ENCODE results near the gene SPC25. TPM values are rescaled to one million over a fixed set of nuclear protein-coding genes. Genes with fewer than 3 reads are reported as not detected.

SPC25 gene
- polyA plus RNA-seq, 1 donor from 2014 or later: 2.7 TPM

GRCh38 chr2:168848225-168848624 lies 42.0 kb downstream of the SPC25 start:
- H4K20me1 ChIP-seq (ENCODE audit: insufficient read depth): no peaks in the 10 kb centered on the region
- no peaks in the 10 kb centered on the region for H3K9me2 ChIP-seq (ENCODE audit: insufficient read depth, low read length)
- H3K27me3 ChIP-seq (ENCODE audit: insufficient read depth, low read depth, low read length): no peaks in the 10 kb centered on the region
- no peak for TF ChIP-seq TAF1 (IDR thresholded peaks at IDR 0.05; ENCODE audit: low read depth)
- TF ChIP-seq POLR2AphosphoS5 (IDR thresholded peaks at IDR 0.05): no peak
- TF ChIP-seq EP300 (conservative IDR thresholded peaks at IDR 0.05; ENCODE audit: poor library complexity, severe bottlenecking): no peak
- no peak for TF ChIP-seq EZH2 (IDR thresholded peaks at IDR 0.05; ENCODE audit: borderline replicate concordance, insufficient read depth, low read length, poor library complexity, severe bottlenecking)
- TF ChIP-seq MXI1 (conservative IDR thresholded peaks at IDR 0.05; ENCODE audit: poor library complexity, severe bottlenecking): no peak
- TF ChIP-seq REST (IDR thresholded peaks at IDR 0.05; ENCODE audit: borderline replicate concordance): no peak
- no peak for TF ChIP-seq RAD21 (conservative IDR thresholded peaks at IDR 0.05)
- H3K4me2 ChIP-seq (ENCODE audit: low read length): no peak overlapping the region
- H3K4me3 ChIP-seq (ENCODE audit: low read length): no peak overlapping the region
- no peaks in the 10 kb centered on the region for H3F3A ChIP-seq (ENCODE audit: insufficient read depth, low read length, poor library complexity, severe bottlenecking)
- no peaks in the 10 kb centered on the region for H3K9me3 ChIP-seq (ENCODE audit: low read length)
- H3K27ac ChIP-seq (ENCODE audit: low read length): no peak overlapping the region
- H3K36me3 ChIP-seq (ENCODE audit: insufficient read depth, low read length): no peaks in the 10 kb centered on the region
- H3K79me2 ChIP-seq (replicated peaks; ENCODE audit: insufficient read depth, low read length): no peaks in the 10 kb centered on the region
- H2AFZ ChIP-seq (ENCODE audit: low read depth, low read length): no peak overlapping the region
- H3K9ac ChIP-seq (ENCODE audit: low read length): no peak overlapping the region

- Histone ChIP-seq H3K27ac (ENCODE audit: low read length) (no peak overlapping the region), H2AFZ (ENCODE audit: low read depth, low read length) (no peak overlapping the region), H3K27me3 (ENCODE audit: insufficient read depth, low read depth, low read length) (no peaks in the 10 kb centered on the region), H3F3A (ENCODE audit: insufficient read depth, low read length, poor library complexity, severe bottlenecking) (no peaks in the 10 kb centered on the region), H3K79me2 (replicated peaks; ENCODE audit: insufficient read depth, low read length) (no peaks in the 10 kb centered on the region), H3K4me2 (ENCODE audit: low read length) (no peak overlapping the region), H3K36me3 (ENCODE audit: insufficient read depth, low read length) (no peaks in the 10 kb centered on the region), H4K20me1 (ENCODE audit: insufficient read depth) (no peaks in the 10 kb centered on the region), H3K4me3 (ENCODE audit: low read length) (no peak overlapping the region), H3K9ac (ENCODE audit: low read length) (no peak overlapping the region), H3K9me3 (ENCODE audit: low read length) (no peaks in the 10 kb centered on the region), H3K9me2 (ENCODE audit: insufficient read depth, low read length) (no peaks in the 10 kb centered on the region)
- TF ChIP-seq TAF1 (IDR thresholded peaks at IDR 0.05; ENCODE audit: low read depth) (no peak), MXI1 (conservative IDR thresholded peaks at IDR 0.05; ENCODE audit: poor library complexity, severe bottlenecking) (no peak), POLR2AphosphoS5 (IDR thresholded peaks at IDR 0.05) (no peak), EP300 (conservative IDR thresholded peaks at IDR 0.05; ENCODE audit: poor library complexity, severe bottlenecking) (no peak), RAD21 (conservative IDR thresholded peaks at IDR 0.05) (no peak), SMC3 (conservative IDR thresholded peaks at IDR 0.05; ENCODE audit: poor library complexity) (no peak), EZH2 (IDR thresholded peaks at IDR 0.05; ENCODE audit: borderline replicate concordance, insufficient read depth, low read length, poor library complexity, severe bottlenecking) (no peak), REST (IDR thresholded peaks at IDR 0.05; ENCODE audit: borderline replicate concordance) (no peak), CTCF (IDR thresholded peaks at IDR 0.05; ENCODE audit: poor library complexity, severe bottlenecking) (no peak)
These were observed 47.0 kb downstream of the SPC25 start for GRCh38 chr2:168843253-168843652.

All from neural cell (in vitro differentiated cells).